HCT116 (cell line): Measurements from ENCODE around the gene QPCTL. TPM values are rescaled to one million over a fixed set of nuclear protein-coding genes. Genes with fewer than 3 reads are reported as not detected.
"Not testable (repeated sequence)": the region's sequence is repeated elsewhere in the genome, so short reads cannot be mapped to it uniquely, and the experiment has no call there.

Source experiments
- ATAC-seq: fragments of 200-7000 bp; cut with Tn5 transposase; 2 replicates; pipeline ENCODE4 v1.9.1; 2020; ENCODE audit warnings: mild to moderate bottlenecking, moderate library complexity
- BruUV-seq: library from RNA; stranded (reverse); fragments of 400-500 nt; replicated peaks from 2 replicates; lab custom pipeline; 2021; lab: Mats Ljungman, UMichigan
- CTCF ChIA-PET: fragments of 300-600 bp; sonication (Branson Sonifier 250); formaldehyde crosslinking; loops from one replicate; lab custom pipeline; 2021; ENCODE audit warnings: antibody characterized with exemption; lab: Charles Lee
- POLR2A ChIA-PET: fragments of 300-600, 350-600 bp; sonication (Branson Sonifier 250); formaldehyde crosslinking; loops from one replicate; lab custom pipeline; 2021; ENCODE audit warnings: antibody characterized with exemption; lab: Charles Lee
- RAD21 ChIA-PET, 2 experiments: fragments of 300-600 bp; sonication (Branson Sonifier 250); formaldehyde crosslinking; loops; one replicate each; lab custom pipeline; 2023; ENCODE audit warnings: low total read pairs in 2 of 2; ENCODE audit not compliant: uncharacterized antibody in 2 of 2, unreplicated experiment in 2 of 2, low non-redundant PET in 1 of 2; lab: Charles Lee
- DNase-seq: peaks from one replicate; pipeline ENCODE4 v3.0.0-alpha.2; 2010; ENCODE audit warnings: low read depth, low spot score
- H2AFZ ChIP-seq: fragments of 200-600 bp; shearing (Covaris generic), sonication (generic); 2 replicates; pipeline ENCODE4 v1.6.1; 2017; ENCODE audit warnings: low read depth, mixed run types, mixed read lengths, antibody characterized with exemption, low read length; ENCODE audit not compliant: poor library complexity, severe bottlenecking
- H3K27ac ChIP-seq: 2 replicates; pipeline ENCODE4 v1.5.1; 2012; ENCODE audit warnings: low read depth, low read length
- H3K27me3 ChIP-seq: fragments of 200-600 bp; sonication (generic); 2 replicates; pipeline ENCODE4 v1.6.1; 2016; ENCODE audit warnings: mixed run types, low read length, mixed read lengths; ENCODE audit not compliant: insufficient read depth
- H3K36me3 ChIP-seq, 2 experiments: fragments of 200-500 bp in 1 of 2; fragments of 200-600 bp in 1 of 2; sonication (Bioruptor generic) in 1 of 2; sonication (generic) in 1 of 2; 2 replicates each; pipeline versions ENCODE4 v1.5.1 to v1.6.1; 2014 to 2016; ENCODE audit warnings: low read length in 2 of 2, inconsistent platforms in 1 of 2, mixed read lengths in 1 of 2, mixed run types in 1 of 2; ENCODE audit not compliant: insufficient read depth in 2 of 2, control insufficient read depth in 1 of 2
- H3K4me1 ChIP-seq, 2 experiments: fragments of 200-600 bp in 1 of 2; sonication (generic) in 1 of 2; 2 replicates each; pipeline versions ENCODE4 v1.5.1 to v1.6.1; 2012 to 2017; ENCODE audit warnings: low read length in 2 of 2, inconsistent platforms in 1 of 2, mild to moderate bottlenecking in 1 of 2, mixed read lengths in 1 of 2, mixed run types in 1 of 2, moderate library complexity in 1 of 2; ENCODE audit not compliant: insufficient read depth in 2 of 2, control insufficient read depth in 1 of 2
- H3K4me2 ChIP-seq: fragments of 200-600 bp; sonication (generic); 2 replicates; pipeline ENCODE4 v1.6.1; 2017; ENCODE audit warnings: mixed run types, low read length, mixed read lengths
- H3K4me3 ChIP-seq, 2 experiments: fragments of 200-600 bp in 1 of 2; sonication (generic) in 1 of 2; replicated peaks in 1 of 2; 2 replicates each; pipeline ENCODE4 v1.5.1; 2011 to 2016; ENCODE audit warnings: low read length in 2 of 2, control low read depth in 1 of 2, low read depth in 1 of 2, mild to moderate bottlenecking in 1 of 2, mixed read lengths in 1 of 2, mixed run types in 1 of 2
- H3K79me2 ChIP-seq: fragments of 200-600 bp; sonication (generic); 2 replicates; pipeline ENCODE4 v1.6.1; 2017; ENCODE audit warnings: mild to moderate bottlenecking, mixed run types, low read length, moderate library complexity, mixed read lengths; ENCODE audit not compliant: insufficient read depth
- H3K9ac ChIP-seq: fragments of 200-600 bp; sonication (generic); 2 replicates; pipeline ENCODE4 v1.6.1; 2016; ENCODE audit warnings: low read length, mixed read lengths
- H3K9me2 ChIP-seq: fragments of 200-600 bp; sonication (generic), shearing (Covaris generic); 2 replicates; pipeline ENCODE4 v1.6.1; 2017; ENCODE audit warnings: mixed run types, mild to moderate bottlenecking, moderate library complexity; ENCODE audit not compliant: insufficient read depth
- H3K9me3 ChIP-seq, 2 experiments: fragments of 200-500 bp in 1 of 2; fragments of 200-600 bp in 1 of 2; sonication (Bioruptor generic) in 1 of 2; sonication (generic) in 1 of 2; 2 replicates each; pipeline ENCODE4 v1.6.1; 2014 to 2017; ENCODE audit warnings: low read length in 2 of 2, mixed read lengths in 2 of 2, inconsistent platforms in 1 of 2, low read depth in 1 of 2, mild to moderate bottlenecking in 1 of 2, mixed run types in 1 of 2, moderate library complexity in 1 of 2; ENCODE audit not compliant: control insufficient read depth in 1 of 2, insufficient read depth in 1 of 2
- H4K20me1 ChIP-seq: fragments of 200-600 bp; sonication (generic), shearing (Covaris generic); 2 replicates; pipeline ENCODE4 v1.6.1; 2017; ENCODE audit warnings: mixed run types, mild to moderate bottlenecking, moderate library complexity; ENCODE audit not compliant: insufficient read depth
- POLR2AphosphoS5 ChIP-seq: IDR thresholded peaks from 2 replicates; pipeline ENCODE4 v1.6.1; 2011; ENCODE audit warnings: mild to moderate bottlenecking, low read depth, low read length, moderate library complexity
- SP1 ChIP-seq: IDR thresholded peaks from 2 replicates; pipeline ENCODE4 v1.6.1; 2012; ENCODE audit warnings: low read depth
- TCF7L2 ChIP-seq: IDR thresholded peaks from 2 replicates; pipeline ENCODE4 v1.7.0; 2011; ENCODE audit warnings: borderline replicate concordance, inconsistent platforms; ENCODE audit not compliant: insufficient read depth, insufficient read length; ENCODE audit errors: extremely low read depth
- intact Hi-C: fragments of 100-400 bp; cut with micrococcal nuclease; formaldehyde crosslinking; loops from 2 replicates; pipeline ENCODE4 v1.10.0; 2022
- total RNA-seq: library from RNA; stranded (reverse); gene quantifications from one replicate; pipeline ENCODE4 v1.2.1, GENCODE V29; 2021; ENCODE audit not compliant: unreplicated experiment
- TF ChIP-seq, protein P1 (sequence below): IDR thresholded peaks from 2 replicates; pipeline ENCODE4 v1.6.1; 2012; ENCODE audit warnings: low read depth

QPCTL gene
- total RNA-seq, 1 experiment from 2014 or later: 19.5 TPM

DNA sequence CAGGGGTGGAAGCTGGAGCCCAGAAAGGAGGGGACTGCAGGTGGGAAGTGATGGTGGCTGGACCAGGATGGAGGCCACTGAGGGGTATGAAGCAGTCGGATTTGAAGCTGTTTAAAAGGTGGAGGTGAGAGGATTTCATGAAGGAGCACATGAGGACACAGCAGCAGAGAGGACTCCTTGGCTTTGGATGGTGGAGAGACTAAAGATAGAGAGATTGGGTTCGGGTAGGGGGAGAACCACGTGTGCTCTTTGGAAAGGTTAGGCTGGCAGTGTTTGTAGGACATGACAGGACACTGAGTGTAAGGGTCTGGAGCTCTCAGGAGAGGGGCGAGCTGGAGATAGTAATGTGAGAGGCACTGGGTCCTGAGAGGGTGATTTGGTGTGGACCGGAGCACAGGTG lies 9.6 kb upstream of the QPCTL start:
- ATAC-seq: no peak
- POLR2A ChIA-PET: interaction anchor here (2.0 kb wide), 1 partner anchor 9 kb away, joined by 7 read pairs; the partner anchor contains the start of genes QPCTL and SNRPD2

GRCh38 chr19:45685045-45685444 lies 7.4 kb upstream of the QPCTL start:
- RAD21 ChIA-PET: interaction anchor here in 1 of 2 experiments (0.6 kb wide), 1 partner anchor 16 kb away, joined by 3 read pairs; no protein-coding TSS in a partner anchor
- H2AFZ ChIP-seq, H3K27me3 ChIP-seq, H3K9me3 ChIP-seq, H4K20me1 ChIP-seq, H3K9ac ChIP-seq, BruUV-seq, H3K9me2 ChIP-seq, DNase-seq, H3K27ac ChIP-seq, intact Hi-C loops, H3K4me2 ChIP-seq, H3K4me3 ChIP-seq, ATAC-seq: not testable (repeated sequence)
- Histone ChIP-seq H3K4me1 (peaks cover 9 to 20% of the 10 kb centered on the region in 2 experiments), H3K36me3 (peaks cover 23 to 44% of the 10 kb centered on the region in 2 experiments), H3K79me2 (peaks cover 26% of the 10 kb centered on the region)
- CTCF ChIA-PET: interaction anchor here (0.9 kb wide), 1 partner anchor 8 kb away, joined by 3 read pairs; no protein-coding TSS in a partner anchor
- POLR2A ChIA-PET: interaction anchor here (0.6 to 1.1 kb wide), 4 partner anchors 8 to 341 kb away, joined by 3 to 5 read pairs (median 4); no protein-coding TSS in a partner anchor

More for the DNA sequence above, 9.6 kb upstream of the QPCTL start:
- Histone ChIP-seq H3K79me2 (peaks cover 6% of the 10 kb centered on the region), H3K9ac (no peak overlapping the region), H3K4me1 (peaks cover 11 to 24% of the 10 kb centered on the region in 2 experiments), H3K9me2 (no peaks in the 10 kb centered on the region), H2AFZ (no peak overlapping the region), H3K4me3 (no peak overlapping the region), H3K36me3 (peaks cover 18 to 27% of the 10 kb centered on the region in 2 experiments), H3K27me3 (no peaks in the 10 kb centered on the region), H3K9me3 (no peaks in the 10 kb centered on the region), H4K20me1 (no peaks in the 10 kb centered on the region), H3K4me2 (no peak overlapping the region), H3K27ac (peak overlapping the region; percentile 43; the same call in 1 of the 2 replicates)
- TF ChIP-seq TCF7L2 (no peak), POLR2AphosphoS5 (0 out of 2 replicates have a peak, but pooled peaks have one; percentile 20), SP1 (no peak)
- TF ChIP-seq, protein P1, sequence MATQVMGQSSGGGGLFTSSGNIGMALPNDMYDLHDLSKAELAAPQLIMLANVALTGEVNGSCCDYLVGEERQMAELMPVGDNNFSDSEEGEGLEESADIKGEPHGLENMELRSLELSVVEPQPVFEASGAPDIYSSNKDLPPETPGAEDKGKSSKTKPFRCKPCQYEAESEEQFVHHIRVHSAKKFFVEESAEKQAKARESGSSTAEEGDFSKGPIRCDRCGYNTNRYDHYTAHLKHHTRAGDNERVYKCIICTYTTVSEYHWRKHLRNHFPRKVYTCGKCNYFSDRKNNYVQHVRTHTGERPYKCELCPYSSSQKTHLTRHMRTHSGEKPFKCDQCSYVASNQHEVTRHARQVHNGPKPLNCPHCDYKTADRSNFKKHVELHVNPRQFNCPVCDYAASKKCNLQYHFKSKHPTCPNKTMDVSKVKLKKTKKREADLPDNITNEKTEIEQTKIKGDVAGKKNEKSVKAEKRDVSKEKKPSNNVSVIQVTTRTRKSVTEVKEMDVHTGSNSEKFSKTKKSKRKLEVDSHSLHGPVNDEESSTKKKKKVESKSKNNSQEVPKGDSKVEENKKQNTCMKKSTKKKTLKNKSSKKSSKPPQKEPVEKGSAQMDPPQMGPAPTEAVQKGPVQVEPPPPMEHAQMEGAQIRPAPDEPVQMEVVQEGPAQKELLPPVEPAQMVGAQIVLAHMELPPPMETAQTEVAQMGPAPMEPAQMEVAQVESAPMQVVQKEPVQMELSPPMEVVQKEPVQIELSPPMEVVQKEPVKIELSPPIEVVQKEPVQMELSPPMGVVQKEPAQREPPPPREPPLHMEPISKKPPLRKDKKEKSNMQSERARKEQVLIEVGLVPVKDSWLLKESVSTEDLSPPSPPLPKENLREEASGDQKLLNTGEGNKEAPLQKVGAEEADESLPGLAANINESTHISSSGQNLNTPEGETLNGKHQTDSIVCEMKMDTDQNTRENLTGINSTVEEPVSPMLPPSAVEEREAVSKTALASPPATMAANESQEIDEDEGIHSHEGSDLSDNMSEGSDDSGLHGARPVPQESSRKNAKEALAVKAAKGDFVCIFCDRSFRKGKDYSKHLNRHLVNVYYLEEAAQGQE: no peak
- CTCF ChIA-PET: interaction anchor here (0.9 to 3.3 kb wide), 3 partner anchors 9 to 12 kb away, joined by 3 to 18 read pairs (median 3); partner anchors contain the start of genes QPCTL and SNRPD2
- no TSS peak for BruUV-seq
- intact Hi-C loops: no loop called here
- RAD21 ChIA-PET: no interaction called here
- DNase-seq: no peak
